CD4-positive, alpha-beta T cell treated with Interleukin-17A for 4 hours (primary cell): Measurements from ENCODE around the gene DPH5.
A peak's percentile ranks its signal among the peaks of the same experiment; 100 is the strongest.
"Not testable (repeated sequence)": the region's sequence is repeated elsewhere in the genome, so short reads cannot be mapped to it uniquely, and the experiment has no call there.

ENCODE experiments used
- DNase-seq: peaks from one replicate; pipeline ENCODE4 v3.0.0-alpha.2; 2020; ENCODE audit warnings: mixed read lengths

DPH5 gene

GRCh38 chr1:100982793-100983192, 42.8 kb downstream of the DPH5 start:
- no peak for DNase-seq

GRCh38 chr1:100979631-100980030, 46.0 kb downstream of the DPH5 start:
- DNase-seq: no peak

- DNase-seq: no peak
Observed at GRCh38 chr1:100976936-100977335, 48.6 kb downstream of the DPH5 start.

- no peak for DNase-seq
Observed at GRCh38 chr1:100972185-100972584, 53.4 kb downstream of the DPH5 start.

- no peak for DNase-seq
Observed at GRCh38 chr1:100971021-100971420, 54.6 kb downstream of the DPH5 start.

GRCh38 chr1:100969327-100969726, 56.3 kb downstream of the DPH5 start:
- no peak for DNase-seq

GRCh38 chr1:100968621-100969020, 57.0 kb downstream of the DPH5 start:
- no peak for DNase-seq

- DNase-seq: no peak
Observed at GRCh38 chr1:100960098-100960497, 65.5 kb downstream of the DPH5 start.

- DNase-seq: no peak
Observed at GRCh38 chr1:100959502-100960060, 66.0 kb downstream of the DPH5 start.

- DNase-seq: no peak
Observed at GRCh38 chr1:100955322-100955721, 70.3 kb downstream of the DPH5 start.

- no peak for DNase-seq
Observed at GRCh38 chr1:100953960-100954730, 71.4 kb downstream of the DPH5 start.

- DNase-seq: not testable (repeated sequence)
Observed at GRCh38 chr1:100952970-100953369, 72.6 kb downstream of the DPH5 start.

GRCh38 chr1:100952104-100952745, 73.4 kb downstream of the DPH5 start:
- no peak for DNase-seq

- no peak for DNase-seq
Observed at GRCh38 chr1:100950781-100951180, 74.8 kb downstream of the DPH5 start.

GRCh38 chr1:100950337-100950736, 75.2 kb downstream of the DPH5 start:
- no peak for DNase-seq

GRCh38 chr1:100949515-100950158, 75.9 kb downstream of the DPH5 start:
- peak; percentile 84 for DNase-seq

GRCh38 chr1:100948721-100949405, 76.7 kb downstream of the DPH5 start:
- DNase-seq: not testable (repeated sequence)

- DNase-seq: not testable (repeated sequence)
Observed at GRCh38 chr1:100947816-100948215, 77.8 kb downstream of the DPH5 start.

GRCh38 chr1:100946064-100946463, 79.5 kb downstream of the DPH5 start:
- not testable (repeated sequence) for DNase-seq

- no peak for DNase-seq
Observed at GRCh38 chr1:100943533-100943932, 82.1 kb downstream of the DPH5 start.

GRCh38 chr1:100942304-100943046, 83.1 kb downstream of the DPH5 start:
- DNase-seq: no peak

GRCh38 chr1:100941580-100942216, 83.9 kb downstream of the DPH5 start:
- DNase-seq: peak; percentile 28
